CD8-positive, alpha-beta memory T cell (primary cell): ENCODE results near the gene SCYGR2. TPM values are rescaled to one million over a fixed set of nuclear protein-coding genes. Genes with fewer than 3 reads are reported as not detected.

Experiments used
- CTCF ChIA-PET: fragments of 350-600 bp; sonication (Branson Sonifier 250); formaldehyde crosslinking; loops from one replicate; lab custom pipeline; 2021; ENCODE audit warnings: antibody characterized with exemption; lab: Charles Lee
- POLR2A ChIA-PET: fragments of 350-600 bp; sonication (Branson Sonifier 250); formaldehyde crosslinking; loops from one replicate; lab custom pipeline; 2021; ENCODE audit warnings: antibody characterized with exemption; lab: Charles Lee
- DNase-seq, 5 donors: peaks; one replicate each; pipeline versions ENCODE4 v3.0.0 to v3.0.0-alpha.2; 2020 to 2022; ENCODE audit warnings: mixed read lengths in 1 of 5
- H3K27ac ChIP-seq: one replicate; pipeline ENCODE4 v1.7.0; 2013; ENCODE audit warnings: low read depth, mild to moderate bottlenecking, low read length, moderate library complexity
- H3K27me3 ChIP-seq: 2 replicates; pipeline ENCODE4 v1.7.0; 2013; ENCODE audit warnings: low read length, mild to moderate bottlenecking; ENCODE audit not compliant: insufficient read depth, poor library complexity, severe bottlenecking
- H3K36me3 ChIP-seq: 2 replicates; pipeline ENCODE4 v1.7.0; 2013; ENCODE audit warnings: mild to moderate bottlenecking, low read length, moderate library complexity; ENCODE audit not compliant: insufficient read depth
- H3K4me1 ChIP-seq: 2 replicates; pipeline ENCODE4 v1.7.0; 2013; ENCODE audit warnings: mild to moderate bottlenecking, low read length, moderate library complexity; ENCODE audit not compliant: insufficient read depth
- H3K4me3 ChIP-seq: 2 replicates; pipeline ENCODE4 v1.7.0; 2013; ENCODE audit warnings: mild to moderate bottlenecking, low read length
- H3K9me3 ChIP-seq: 2 replicates; pipeline ENCODE4 v1.7.0; 2013; ENCODE audit warnings: mild to moderate bottlenecking, low read length
- H3K27ac Mint-ChIP-seq, 8 donors: one replicate each; pipeline ENCODE4 v1.8.0; 2020 to 2021; ENCODE audit warnings: mixed read lengths in 8 of 8, mild to moderate bottlenecking in 6 of 8, inconsistent platforms in 3 of 8, moderate library complexity in 3 of 8
- H3K27me3 Mint-ChIP-seq, 2 donors: one replicate each; pipeline ENCODE4 v1.8.0; 2020 to 2021; ENCODE audit warnings: mixed read lengths in 2 of 2, mild to moderate bottlenecking in 1 of 2, moderate library complexity in 1 of 2
- H3K36me3 Mint-ChIP-seq, 3 donors: one replicate each; pipeline ENCODE4 v1.8.0; 2020 to 2021; ENCODE audit warnings: mixed read lengths in 3 of 3, inconsistent platforms in 1 of 3, mild to moderate bottlenecking in 1 of 3
- H3K4me1 Mint-ChIP-seq, 3 donors: one replicate each; pipeline ENCODE4 v1.8.0; 2020 to 2021; ENCODE audit warnings: mixed read lengths in 3 of 3, inconsistent platforms in 1 of 3, mild to moderate bottlenecking in 1 of 3
- H3K4me3 Mint-ChIP-seq, 7 donors: one replicate each; pipeline ENCODE4 v1.8.0; 2020 to 2021; ENCODE audit warnings: mixed read lengths in 7 of 7, mild to moderate bottlenecking in 6 of 7, moderate library complexity in 4 of 7, inconsistent platforms in 2 of 7
- H3K9me3 Mint-ChIP-seq, 5 donors: one replicate each; pipeline ENCODE4 v1.8.0; 2020 to 2022; ENCODE audit warnings: mixed read lengths in 5 of 5, mild to moderate bottlenecking in 3 of 5, moderate library complexity in 2 of 5, inconsistent platforms in 1 of 5
- polyA plus RNA-seq: library from polyadenylated mRNA; unstranded; fragments of 300-500 nt; fragmentation: Illumina TruSeq; gene quantifications from one replicate; pipeline ENCODE4 v1.2.3, GENCODE V29; 2021
- total RNA-seq, 2 experiments: library from RNA; stranded (reverse); gene quantifications; one replicate each; pipeline ENCODE4 v1.2.3, GENCODE V29; 2021

SCYGR2 gene
- total and polyA plus RNA-seq, 3 experiments from 2014 or later, result not detected

DNA sequence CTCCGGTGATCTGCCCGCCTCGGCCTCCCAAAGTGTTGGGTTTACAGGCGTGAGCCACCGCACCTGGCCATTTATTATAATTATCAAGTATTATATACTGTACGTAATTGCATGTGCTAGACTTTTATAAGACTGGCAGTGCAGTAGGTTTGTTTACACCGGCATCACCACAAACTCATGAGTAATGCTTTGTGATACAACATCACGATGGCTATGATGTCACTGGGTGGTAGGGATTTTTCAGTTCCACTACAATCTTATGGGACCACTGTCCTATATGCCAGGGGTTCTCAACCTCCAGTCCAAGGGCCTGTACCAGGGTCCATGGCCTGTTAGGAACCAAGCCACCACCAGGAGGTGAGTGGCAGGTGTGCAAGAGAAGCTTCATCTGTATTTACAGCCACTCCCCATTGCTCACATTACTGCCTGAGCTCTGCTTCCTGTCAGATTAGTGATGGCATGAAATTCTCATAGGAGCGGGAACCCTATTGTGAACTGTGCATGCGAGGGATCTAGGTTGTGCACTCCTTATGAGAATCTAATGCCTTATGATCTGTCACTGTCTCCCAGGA, 28.0 kb downstream of the SCYGR2 start:
- H3K4me1 Mint-ChIP-seq, result no peaks in the 10 kb centered on the region
- no peaks in the 10 kb centered on the region for H3K27me3 ChIP-seq
- no peaks in the 10 kb centered on the region for H3K36me3 Mint-ChIP-seq
- peaks cover 3 to 29% of the 10 kb centered on the region in 2 donors for H3K27me3 Mint-ChIP-seq
- no peak overlapping the region for H3K4me3 Mint-ChIP-seq
- POLR2A ChIA-PET, result no interaction called here
- H3K27ac Mint-ChIP-seq, result no peak overlapping the region
- H3K4me3 ChIP-seq, result no peak overlapping the region
- no peaks in the 10 kb centered on the region for H3K9me3 Mint-ChIP-seq
- DNase-seq, result no peak
- H3K36me3 ChIP-seq, result no peaks in the 10 kb centered on the region
- H3K4me1 ChIP-seq, result no peaks in the 10 kb centered on the region
- CTCF ChIA-PET, result no interaction called here
- H3K9me3 ChIP-seq, result no peaks in the 10 kb centered on the region
- no peak overlapping the region for H3K27ac ChIP-seq

DNA sequence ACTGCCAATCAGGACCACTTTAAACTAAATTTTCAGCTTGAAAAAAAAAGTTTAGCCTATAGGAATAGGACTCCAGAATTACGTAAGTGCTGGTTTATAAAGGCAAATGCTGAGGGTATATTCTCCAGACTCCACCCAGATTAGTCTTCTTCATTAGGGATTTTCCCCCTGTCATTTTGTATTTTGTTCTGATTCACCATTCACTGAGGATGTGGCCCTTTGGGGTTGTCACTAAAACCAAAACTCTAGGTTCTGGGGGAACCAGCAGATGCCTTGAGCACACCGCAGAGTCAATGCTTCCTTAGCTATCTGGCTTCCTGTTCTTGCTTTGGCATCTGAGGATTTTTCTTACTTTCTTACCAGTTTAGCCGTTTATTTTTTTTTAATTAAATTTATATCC, 29.1 kb downstream of the SCYGR2 start:
- peak overlapping the region in 1 of 7 donors; percentile 65 for H3K4me3 Mint-ChIP-seq
- no peaks in the 10 kb centered on the region for H3K9me3 Mint-ChIP-seq
- Histone ChIP-seq H3K4me3 (no peak overlapping the region), H3K27ac (no peak overlapping the region), H3K27me3 (no peaks in the 10 kb centered on the region), H3K9me3 (no peaks in the 10 kb centered on the region), H3K36me3 (no peaks in the 10 kb centered on the region), H3K4me1 (no peaks in the 10 kb centered on the region)
- no peaks in the 10 kb centered on the region for H3K36me3 Mint-ChIP-seq
- H3K4me1 Mint-ChIP-seq, result no peaks in the 10 kb centered on the region
- ChIA-PET CTCF (no interaction called here), POLR2A (no interaction called here)
- no peak overlapping the region for H3K27ac Mint-ChIP-seq
- no peak for DNase-seq
- H3K27me3 Mint-ChIP-seq, result peaks cover 3 to 32% of the 10 kb centered on the region in 2 donors

DNA sequence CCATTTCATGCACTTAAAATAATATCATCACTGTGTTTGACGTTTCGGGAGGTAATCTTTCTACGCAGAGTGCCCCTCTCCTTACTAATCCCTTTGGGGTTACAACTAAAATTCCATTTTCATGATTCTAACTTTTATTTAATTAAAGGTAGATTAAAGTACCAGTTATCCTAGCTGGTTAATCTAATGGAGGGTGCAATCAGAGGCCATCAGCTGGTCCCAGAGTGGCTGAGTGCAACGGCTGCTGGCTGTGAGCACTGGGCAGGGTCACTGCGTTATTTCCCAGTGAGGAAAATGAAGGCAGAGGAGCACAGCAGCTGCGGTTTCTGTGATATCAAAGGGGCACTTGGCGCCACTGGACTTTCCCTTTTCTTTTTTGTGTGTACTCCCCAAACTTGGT, 30.7 kb downstream of the SCYGR2 start:
- H3K4me1 Mint-ChIP-seq, result no peaks in the 10 kb centered on the region
- H3K36me3 ChIP-seq, result no peaks in the 10 kb centered on the region
- no peaks in the 10 kb centered on the region for H3K4me1 ChIP-seq
- no peak overlapping the region for H3K4me3 Mint-ChIP-seq
- no peaks in the 10 kb centered on the region for H3K9me3 Mint-ChIP-seq
- no peak overlapping the region for H3K4me3 ChIP-seq
- ChIA-PET POLR2A (no interaction called here), CTCF (no interaction called here)
- no peaks in the 10 kb centered on the region for H3K9me3 ChIP-seq
- H3K27ac ChIP-seq, result no peak overlapping the region
- no peaks in the 10 kb centered on the region for H3K36me3 Mint-ChIP-seq
- no peak overlapping the region for H3K27ac Mint-ChIP-seq
- DNase-seq, result no peak
- H3K27me3 ChIP-seq, result no peaks in the 10 kb centered on the region
- H3K27me3 Mint-ChIP-seq, result peaks cover 3 to 39% of the 10 kb centered on the region in 2 donors

DNA sequence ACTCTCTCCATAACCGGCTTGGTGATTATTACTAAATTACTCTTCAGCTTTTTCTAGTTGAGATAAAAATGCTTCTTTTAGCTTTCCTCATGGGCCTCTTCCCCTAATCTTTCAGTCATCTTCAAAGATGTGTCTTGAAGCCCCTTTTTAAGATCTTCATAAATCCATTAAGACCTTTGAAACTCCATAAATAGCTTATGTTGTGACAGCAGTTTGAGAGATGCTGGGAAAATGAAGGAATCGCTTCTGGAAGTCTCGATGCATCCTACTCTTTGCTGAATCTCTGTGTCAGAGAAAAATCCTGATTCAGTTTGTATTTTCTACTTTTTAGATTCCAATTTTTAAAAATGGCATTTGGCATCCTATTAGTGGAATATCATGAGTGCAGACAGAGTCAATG, 31.6 kb downstream of the SCYGR2 start:
- no peaks in the 10 kb centered on the region for H3K4me1 ChIP-seq
- Mint-ChIP-seq H3K36me3 (no peaks in the 10 kb centered on the region), H3K4me1 (no peaks in the 10 kb centered on the region), H3K4me3 (no peak overlapping the region), H3K27me3 (peaks cover 3 to 41% of the 10 kb centered on the region in 2 donors), H3K27ac (no peak overlapping the region), H3K9me3 (no peaks in the 10 kb centered on the region)
- no peak overlapping the region for H3K27ac ChIP-seq
- H3K4me3 ChIP-seq, result no peak overlapping the region
- ChIA-PET POLR2A (no interaction called here), CTCF (no interaction called here)
- no peak for DNase-seq
- H3K36me3 ChIP-seq, result no peaks in the 10 kb centered on the region
- H3K9me3 ChIP-seq, result no peaks in the 10 kb centered on the region
- no peaks in the 10 kb centered on the region for H3K27me3 ChIP-seq

DNA sequence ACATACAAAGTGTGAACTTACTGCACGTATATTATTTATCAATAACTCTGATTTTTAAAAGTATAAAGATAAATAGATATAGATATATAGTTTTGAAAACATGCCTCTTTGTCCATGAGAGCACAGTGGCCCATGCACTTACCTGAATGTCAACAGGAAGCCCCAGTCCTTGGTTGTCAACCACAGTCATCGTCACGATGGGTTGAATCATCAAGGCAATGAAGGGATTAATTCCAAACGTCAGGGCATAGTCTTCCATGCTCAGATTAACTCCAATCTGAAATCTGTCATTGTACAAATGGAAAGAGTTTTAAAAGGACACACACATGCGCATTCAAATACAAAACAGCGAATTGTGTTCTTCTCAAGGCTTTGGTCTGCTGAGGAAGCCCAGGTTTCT, 34.1 kb downstream of the SCYGR2 start:
- Mint-ChIP-seq H3K9me3 (no peaks in the 10 kb centered on the region), H3K4me3 (no peak overlapping the region), H3K27ac (no peak overlapping the region), H3K4me1 (no peaks in the 10 kb centered on the region), H3K36me3 (no peaks in the 10 kb centered on the region), H3K27me3 (peaks cover 5 to 41% of the 10 kb centered on the region in 2 donors)
- POLR2A ChIA-PET, result no interaction called here
- H3K9me3 ChIP-seq, result no peaks in the 10 kb centered on the region
- no peaks in the 10 kb centered on the region for H3K36me3 ChIP-seq
- H3K27me3 ChIP-seq, result no peaks in the 10 kb centered on the region
- no peak overlapping the region for H3K27ac ChIP-seq
- CTCF ChIA-PET, result no interaction called here
- H3K4me3 ChIP-seq, result no peak overlapping the region
- H3K4me1 ChIP-seq, result no peaks in the 10 kb centered on the region
- no peak for DNase-seq

DNA sequence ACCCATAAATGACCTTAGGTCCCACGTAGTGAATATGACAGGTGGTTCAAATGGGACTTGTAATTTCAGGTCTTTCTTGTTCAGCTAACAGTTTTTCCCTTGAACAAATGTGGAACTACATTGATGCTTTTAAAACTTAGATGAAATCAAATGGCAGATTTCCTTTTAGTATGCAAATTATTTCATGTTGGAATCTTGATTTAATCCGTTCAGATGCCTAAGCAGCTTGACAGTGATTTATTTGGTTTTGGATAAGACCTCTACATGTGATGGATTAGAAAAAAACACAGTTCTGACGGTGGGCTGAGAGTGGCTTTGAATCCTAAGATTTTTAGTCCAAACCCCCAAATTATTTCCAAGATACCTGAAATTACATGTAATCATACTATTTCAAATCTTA, 35.5 kb downstream of the SCYGR2 start:
- Mint-ChIP-seq H3K4me3 (no peak overlapping the region), H3K36me3 (no peaks in the 10 kb centered on the region), H3K4me1 (no peaks in the 10 kb centered on the region), H3K27me3 (peaks cover 5 to 33% of the 10 kb centered on the region in 2 donors), H3K27ac (no peak overlapping the region), H3K9me3 (no peaks in the 10 kb centered on the region)
- Histone ChIP-seq H3K4me1 (no peaks in the 10 kb centered on the region), H3K4me3 (no peak overlapping the region), H3K36me3 (no peaks in the 10 kb centered on the region), H3K27me3 (no peaks in the 10 kb centered on the region), H3K27ac (no peak overlapping the region), H3K9me3 (no peaks in the 10 kb centered on the region)
- no peak for DNase-seq
- CTCF ChIA-PET, result no interaction called here
- POLR2A ChIA-PET, result no interaction called here

DNA sequence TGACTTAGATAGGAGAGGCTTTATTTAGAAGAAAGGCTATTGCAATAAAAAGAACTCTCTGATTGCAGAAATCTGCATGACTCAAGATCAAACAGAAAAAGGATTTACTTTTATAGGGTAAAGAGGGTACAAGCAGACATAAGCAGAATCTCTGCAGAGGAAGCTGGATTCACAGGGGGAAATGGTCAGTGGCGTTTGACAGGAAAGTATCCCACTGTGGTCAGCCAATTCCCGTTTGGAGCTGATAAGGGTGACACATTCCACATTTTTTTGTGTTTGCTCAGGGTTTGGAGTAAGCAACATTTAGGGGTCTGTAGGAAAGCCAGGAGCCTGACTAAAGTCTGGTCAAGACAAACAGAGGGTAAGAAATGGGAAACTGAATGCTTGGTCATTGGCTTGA, 44.0 kb downstream of the SCYGR2 start:
- H3K4me1 ChIP-seq, result no peaks in the 10 kb centered on the region
- no peak overlapping the region for H3K27ac ChIP-seq
- Mint-ChIP-seq H3K9me3 (no peaks in the 10 kb centered on the region), H3K27ac (no peak overlapping the region), H3K4me3 (no peak overlapping the region), H3K27me3 (peaks cover 0 to 12% of the 10 kb centered on the region in 2 donors), H3K36me3 (no peaks in the 10 kb centered on the region), H3K4me1 (no peaks in the 10 kb centered on the region)
- CTCF ChIA-PET, result no interaction called here
- H3K9me3 ChIP-seq, result no peaks in the 10 kb centered on the region
- POLR2A ChIA-PET, result no interaction called here
- H3K4me3 ChIP-seq, result no peak overlapping the region
- no peaks in the 10 kb centered on the region for H3K36me3 ChIP-seq
- no peak for DNase-seq
- no peaks in the 10 kb centered on the region for H3K27me3 ChIP-seq

DNA sequence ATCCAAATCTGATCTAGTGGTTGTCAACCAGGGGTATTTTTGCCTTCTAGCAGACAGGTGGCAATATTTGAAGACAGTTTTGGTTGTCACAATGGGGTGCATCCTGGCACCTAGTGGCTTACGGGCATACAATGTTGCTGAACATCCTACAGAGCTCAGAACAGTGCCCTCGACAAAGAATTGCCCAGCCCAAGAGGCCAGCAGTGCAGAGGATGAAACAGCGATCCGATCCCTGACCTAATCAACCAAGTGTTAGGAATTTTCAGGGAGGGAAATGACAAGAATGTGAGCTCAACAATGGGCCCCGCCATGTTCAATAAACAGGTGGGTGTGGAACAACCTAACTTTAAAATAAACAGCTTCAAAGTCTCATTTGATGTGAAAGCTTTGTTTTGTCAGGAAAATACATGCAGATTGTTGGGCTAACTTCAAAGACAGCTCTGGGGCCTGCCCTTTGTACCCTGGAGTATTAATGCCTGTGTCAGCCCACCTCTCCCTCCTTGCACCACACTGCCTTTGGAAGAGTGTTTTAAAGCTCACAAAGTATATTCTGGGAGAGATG, 45.4 kb downstream of the SCYGR2 start:
- no peaks in the 10 kb centered on the region for H3K9me3 ChIP-seq
- no peaks in the 10 kb centered on the region for H3K27me3 ChIP-seq
- no peaks in the 10 kb centered on the region for H3K36me3 ChIP-seq
- no peak overlapping the region for H3K4me3 Mint-ChIP-seq
- H3K4me1 Mint-ChIP-seq, result no peaks in the 10 kb centered on the region
- no peak overlapping the region for H3K4me3 ChIP-seq
- POLR2A ChIA-PET, result no interaction called here
- H3K27ac ChIP-seq, result no peak overlapping the region
- peaks cover 1 to 22% of the 10 kb centered on the region in 2 donors for H3K27me3 Mint-ChIP-seq
- DNase-seq, result no peak
- H3K27ac Mint-ChIP-seq, result no peak overlapping the region
- CTCF ChIA-PET, result interaction anchor here (1.9 kb wide), 1 partner anchor 14 kb away, joined by 8 read pairs; no protein-coding TSS in a partner anchor
- H3K4me1 ChIP-seq, result no peaks in the 10 kb centered on the region
- H3K9me3 Mint-ChIP-seq, result no peaks in the 10 kb centered on the region
- H3K36me3 Mint-ChIP-seq, result no peaks in the 10 kb centered on the region
